Liver (tissue), 9 donors: ENCODE measurements around the gene MFSD6. TPM values are rescaled to one million over a fixed set of nuclear protein-coding genes. Genes with fewer than 3 reads are reported as not detected.

Experiments
- DNase-seq: peaks from one replicate; pipeline ENCODE4 v3.0.0-alpha.2; 2017; ENCODE audit warnings: low spot score
- H3K27ac ChIP-seq, 2 donors: one replicate each; pipeline ENCODE4 v1.7.0; 2013; ENCODE audit warnings: inconsistent platforms in 2 of 2, low read length in 2 of 2, control low read depth in 1 of 2, low read depth in 1 of 2, mild to moderate bottlenecking in 1 of 2
- H3K27me3 ChIP-seq, 4 donors: one replicate each; pipeline versions ENCODE4 v1.6.1 to v1.7.0; 2013; ENCODE audit warnings: low read length in 3 of 4, inconsistent platforms in 1 of 4, mild to moderate bottlenecking in 1 of 4, moderate library complexity in 1 of 4; ENCODE audit not compliant: control insufficient read depth in 4 of 4, insufficient read depth in 4 of 4
- H3K36me3 ChIP-seq, 4 donors: one replicate each; pipeline versions ENCODE4 v1.6.1 to v1.7.0; 2013; ENCODE audit warnings: low read length in 3 of 4, mild to moderate bottlenecking in 3 of 4, low read depth in 1 of 4, moderate library complexity in 1 of 4; ENCODE audit not compliant: control insufficient read depth in 4 of 4, insufficient read depth in 3 of 4
- H3K4me1 ChIP-seq, 4 donors: one replicate each; pipeline versions ENCODE4 v1.6.1 to v1.7.0; 2013; ENCODE audit warnings: low read length in 3 of 4, mild to moderate bottlenecking in 3 of 4, moderate library complexity in 1 of 4; ENCODE audit not compliant: control insufficient read depth in 4 of 4, insufficient read depth in 4 of 4
- H3K4me3 ChIP-seq, 3 donors: one replicate each; pipeline versions ENCODE4 v1.6.1 to v1.7.0; 2013; ENCODE audit warnings: low read length in 3 of 3, control low read depth in 1 of 3, low read depth in 1 of 3, mild to moderate bottlenecking in 1 of 3
- H3K9ac ChIP-seq, 2 donors: one replicate each; pipeline ENCODE4 v1.7.0; 2013; ENCODE audit warnings: low read length in 2 of 2, mild to moderate bottlenecking in 2 of 2, moderate library complexity in 2 of 2, control low read depth in 1 of 2, low read depth in 1 of 2
- H3K9me3 ChIP-seq, 4 donors: one replicate each; pipeline versions ENCODE4 v1.6.1 to v1.7.0; 2013; ENCODE audit warnings: low read length in 3 of 4; ENCODE audit not compliant: control insufficient read depth in 4 of 4
- ATF3 ChIP-seq: IDR thresholded peaks from 2 replicates; pipeline ENCODE4 v1.6.1; 2016; ENCODE audit warnings: antibody characterized with exemption
- CTCF ChIP-seq: fragments of 150-350 bp; IDR thresholded peaks from 2 replicates; pipeline ENCODE4 v1.5.1; 2017; ENCODE audit warnings: improper control_type of control experiment, low read depth, low read length; ENCODE audit not compliant: missing input control
- EGR1 ChIP-seq, 2 donors: IDR thresholded peaks; 2 replicates each; pipeline ENCODE4 v1.6.1; 2016 to 2018; ENCODE audit warnings: antibody characterized with exemption in 2 of 2, low read depth in 2 of 2
- FOXA2 ChIP-seq: IDR thresholded peaks from 2 replicates; pipeline ENCODE4 v1.6.1; 2016; ENCODE audit warnings: antibody characterized with exemption
- GABPA ChIP-seq, 2 donors: IDR thresholded peaks in 1 of 2; conservative IDR thresholded peaks in 1 of 2; 2 replicates each; pipeline ENCODE4 v1.6.1; 2016; ENCODE audit warnings: antibody characterized with exemption in 2 of 2, mild to moderate bottlenecking in 1 of 2, moderate library complexity in 1 of 2
- HNF4A ChIP-seq, 2 donors: conservative IDR thresholded peaks; 2 replicates each; pipeline ENCODE4 v1.6.1; 2016; ENCODE audit warnings: antibody characterized with exemption in 2 of 2, mild to moderate bottlenecking in 2 of 2
- HNF4G ChIP-seq: IDR thresholded peaks from 2 replicates; pipeline ENCODE4 v1.6.1; 2016; ENCODE audit warnings: antibody characterized with exemption
- JUND ChIP-seq, 2 donors: IDR thresholded peaks; 2 replicates each; pipeline ENCODE4 v1.6.1; 2016; ENCODE audit warnings: antibody characterized with exemption in 2 of 2
- MAX ChIP-seq: IDR thresholded peaks from 2 replicates; pipeline ENCODE4 v1.6.1; 2016; ENCODE audit warnings: antibody characterized with exemption
- RAD21 ChIP-seq, 2 donors: IDR thresholded peaks; 2 replicates each; pipeline ENCODE4 v1.6.1; 2016; ENCODE audit warnings: antibody characterized with exemption in 2 of 2, mild to moderate bottlenecking in 2 of 2
- REST ChIP-seq: IDR thresholded peaks from 2 replicates; pipeline ENCODE4 v1.6.1; 2016; ENCODE audit warnings: antibody characterized with exemption, mild to moderate bottlenecking
- RXRA ChIP-seq, 2 donors: IDR thresholded peaks; 2 replicates each; pipeline ENCODE4 v1.6.1; 2017 to 2018; ENCODE audit warnings: antibody characterized with exemption in 2 of 2, mild to moderate bottlenecking in 1 of 2
- TAF1 ChIP-seq: conservative IDR thresholded peaks from 2 replicates; pipeline ENCODE4 v1.6.1; 2016; ENCODE audit warnings: antibody characterized with exemption, mild to moderate bottlenecking
- YY1 ChIP-seq: IDR thresholded peaks from 2 replicates; pipeline ENCODE4 v1.6.1; 2016; ENCODE audit warnings: antibody characterized with exemption, mild to moderate bottlenecking
- ZBTB33 ChIP-seq: IDR thresholded peaks from 2 replicates; pipeline ENCODE4 v1.6.1; 2016; ENCODE audit warnings: antibody characterized with exemption
- WGBS: extraction: QIAGEN DNeasy Blood & Tissue Kit; methylation state at CpG from one replicate; pipeline ENCODE4 v1.1.7; 2013; 5-methylcytosine and 5-hydroxymethylcytosine counted together
- polyA plus RNA-seq, 2 donors: library from polyadenylated mRNA; stranded (reverse) in 1 of 2; unstranded in 1 of 2; fragments of 200-250 nt in 1 of 2; fragments of >200 nt in 1 of 2; fragmentation: Nextera tagmentation in 1 of 2; extraction: Ambion mirVana in 1 of 2; gene quantifications; one replicate each; pipeline versions ENCODE4 v1.2.1 to v1.2.3, GENCODE V29; 2013 to 2015
- total RNA-seq, 2 donors: library from RNA; depleted of rRNA; stranded (reverse); fragments of >200 nt; gene quantifications; one replicate each; pipeline ENCODE4 v1.2.3, GENCODE V29; 2014
- donor health status: healthy.
- donor health status: healthy.
- donor health status: healthy.
- donor health status: healthy.
- donor health status: healthy.

MFSD6 gene
- total and polyA plus RNA-seq, 4 donors, result 0.83 to 9.5 (median 2.4) TPM

- TF ChIP-seq REST (no peak), MAX (no peak), HNF4A (conservative IDR thresholded peaks at IDR 0.05) (no peak), TAF1 (no peak), EGR1 (IDR thresholded peaks at IDR 0.05; ENCODE audit: low read depth in 2 of 2) (no peak), YY1 (no peak), GABPA (IDR thresholded peaks at IDR 0.05 in 1 of 2, conservative IDR thresholded peaks at IDR 0.05 in 1 of 2) (no peak), RXRA (IDR thresholded peaks at IDR 0.05) (no peak), CTCF (no peak), ATF3 (no peak), RAD21 (IDR thresholded peaks at IDR 0.05) (no peak), HNF4G (no peak), JUND (IDR thresholded peaks at IDR 0.05) (no peak), FOXA2 (no peak), ZBTB33 (no peak)
- Histone ChIP-seq H3K9ac (no peak overlapping the region), H3K27me3 (no peaks in the 10 kb centered on the region), H3K9me3 (no peaks in the 10 kb centered on the region), H3K36me3 (no peaks in the 10 kb centered on the region), H3K4me1 (no peaks in the 10 kb centered on the region), H3K27ac (no peak overlapping the region), H3K4me3 (no peak overlapping the region)
- 99% methylated on average over 2 of the region's 2 CpGs for WGBS
- DNase-seq, result no peak
These were observed 46.6 kb downstream of the MFSD6 start for GRCh38 chr2:190454795-190455194.
